Gastrocnemius medialis (tissue), 4 donors: ENCODE data around the gene NINJ2.

ENCODE experiments used
- POLR2A ChIP-seq, 2 donors: fragments of 450-650 bp; IDR thresholded peaks; one replicate each; pipeline ENCODE4 v1.6.1; 2017; ENCODE audit warnings: antibody characterized with exemption in 2 of 2, mild to moderate bottlenecking in 2 of 2, moderate library complexity in 2 of 2
- TF ChIP-seq, protein P1 (sequence below), 5 experiments: fragments of 450-650 bp in 3 of 5; fragments of 200-600 bp in 2 of 5; sonication (generic) in 2 of 5; IDR thresholded peaks in 4 of 5; conservative IDR thresholded peaks in 1 of 5; 1 replicate in 4 of 5; 2 replicates in 1 of 5; pipeline ENCODE4 v1.5.1; 2016 to 2019; ENCODE audit warnings: antibody characterized with exemption in 5 of 5, mild to moderate bottlenecking in 3 of 5, moderate library complexity in 3 of 5

DNA sequence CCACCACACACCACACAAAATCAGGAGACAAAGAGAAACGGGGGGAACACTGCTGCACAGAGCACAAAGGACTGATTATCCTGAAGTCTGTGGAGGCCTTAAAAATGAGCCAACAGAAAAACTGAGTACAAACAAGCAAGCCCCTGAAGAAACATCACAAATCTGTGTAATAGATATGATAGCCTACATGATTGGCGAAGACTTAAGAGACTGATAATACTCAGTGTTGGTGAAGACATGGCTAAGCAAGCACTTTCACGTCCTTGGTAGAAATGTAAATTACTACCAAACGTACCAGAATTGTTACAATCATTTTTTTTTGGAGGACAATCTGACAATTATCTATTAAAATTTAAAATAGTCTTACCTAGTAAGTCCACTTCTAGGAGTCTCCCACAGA, 74.6 kb downstream of the NINJ2 start:
- TF ChIP-seq, protein P1, sequence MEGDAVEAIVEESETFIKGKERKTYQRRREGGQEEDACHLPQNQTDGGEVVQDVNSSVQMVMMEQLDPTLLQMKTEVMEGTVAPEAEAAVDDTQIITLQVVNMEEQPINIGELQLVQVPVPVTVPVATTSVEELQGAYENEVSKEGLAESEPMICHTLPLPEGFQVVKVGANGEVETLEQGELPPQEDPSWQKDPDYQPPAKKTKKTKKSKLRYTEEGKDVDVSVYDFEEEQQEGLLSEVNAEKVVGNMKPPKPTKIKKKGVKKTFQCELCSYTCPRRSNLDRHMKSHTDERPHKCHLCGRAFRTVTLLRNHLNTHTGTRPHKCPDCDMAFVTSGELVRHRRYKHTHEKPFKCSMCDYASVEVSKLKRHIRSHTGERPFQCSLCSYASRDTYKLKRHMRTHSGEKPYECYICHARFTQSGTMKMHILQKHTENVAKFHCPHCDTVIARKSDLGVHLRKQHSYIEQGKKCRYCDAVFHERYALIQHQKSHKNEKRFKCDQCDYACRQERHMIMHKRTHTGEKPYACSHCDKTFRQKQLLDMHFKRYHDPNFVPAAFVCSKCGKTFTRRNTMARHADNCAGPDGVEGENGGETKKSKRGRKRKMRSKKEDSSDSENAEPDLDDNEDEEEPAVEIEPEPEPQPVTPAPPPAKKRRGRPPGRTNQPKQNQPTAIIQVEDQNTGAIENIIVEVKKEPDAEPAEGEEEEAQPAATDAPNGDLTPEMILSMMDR (IDR thresholded peaks at IDR 0.05 in 4 of 5, conservative IDR thresholded peaks at IDR 0.05 in 1 of 5) = no peak
- no peak for TF ChIP-seq POLR2A (IDR thresholded peaks at IDR 0.05)
